ENCODE data around the gene TPRG1L. TPM values are rescaled to one million over a fixed set of nuclear protein-coding genes. Genes with fewer than 3 reads are reported as not detected.

TPRG1L gene
- total RNA-seq, 1 donor from 2014 or later = 29.4 TPM

DNA sequence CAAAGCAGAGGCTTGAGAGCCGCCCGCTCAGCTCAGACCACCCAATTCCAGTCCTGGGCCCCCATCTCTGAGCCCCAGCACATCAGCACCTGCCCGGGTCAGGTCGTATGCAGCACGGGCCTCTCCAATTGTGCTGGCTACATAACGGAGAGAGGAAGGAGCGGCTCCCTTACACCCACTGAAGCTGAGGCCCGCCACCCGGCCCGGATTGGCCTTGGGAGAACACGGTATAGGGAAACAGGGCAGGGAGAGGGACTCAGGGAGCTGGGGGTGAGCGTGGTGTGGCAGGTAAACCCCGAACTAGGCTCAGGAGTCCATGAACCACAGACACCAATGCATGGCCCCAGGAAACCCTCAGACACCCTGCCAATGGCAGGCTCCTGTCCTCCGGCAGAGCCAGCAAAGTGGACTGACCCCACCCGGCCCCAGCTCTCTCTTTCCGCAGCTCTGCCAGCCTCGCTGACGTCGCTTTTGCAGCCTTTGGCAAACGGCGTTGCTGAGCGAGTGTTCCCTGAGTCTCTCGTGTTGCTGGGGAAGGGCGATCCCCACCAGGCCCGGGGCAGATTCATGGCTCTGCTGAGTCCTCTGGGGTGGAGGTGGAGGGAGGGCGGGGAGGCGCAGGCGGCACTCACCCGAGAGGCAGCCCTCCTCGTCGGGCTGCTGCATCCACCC is 30.0 kb upstream of the TPRG1L start:
- no peak for DNase-seq

DNA sequence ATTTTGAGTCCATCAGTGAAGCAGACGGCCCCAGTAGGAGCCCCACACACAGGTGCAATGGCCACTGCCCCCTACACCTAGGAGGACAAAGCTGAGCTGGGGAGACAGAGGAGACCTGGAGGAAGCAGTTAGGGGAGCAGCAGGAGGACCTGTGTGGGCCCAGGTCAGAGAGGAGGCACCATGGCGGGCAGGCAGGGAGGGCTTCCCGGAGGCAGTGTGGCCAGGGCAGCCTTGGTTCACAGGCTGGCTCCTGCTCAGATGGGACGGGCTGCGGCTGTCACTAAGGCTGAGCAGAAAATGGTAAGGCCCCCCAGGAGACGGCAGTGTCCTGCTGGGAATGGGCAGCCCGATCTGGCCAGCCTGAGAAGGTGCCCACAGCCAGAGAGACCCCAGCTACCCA is 28.9 kb upstream of the TPRG1L start:
- DNase-seq = no peak

DNA sequence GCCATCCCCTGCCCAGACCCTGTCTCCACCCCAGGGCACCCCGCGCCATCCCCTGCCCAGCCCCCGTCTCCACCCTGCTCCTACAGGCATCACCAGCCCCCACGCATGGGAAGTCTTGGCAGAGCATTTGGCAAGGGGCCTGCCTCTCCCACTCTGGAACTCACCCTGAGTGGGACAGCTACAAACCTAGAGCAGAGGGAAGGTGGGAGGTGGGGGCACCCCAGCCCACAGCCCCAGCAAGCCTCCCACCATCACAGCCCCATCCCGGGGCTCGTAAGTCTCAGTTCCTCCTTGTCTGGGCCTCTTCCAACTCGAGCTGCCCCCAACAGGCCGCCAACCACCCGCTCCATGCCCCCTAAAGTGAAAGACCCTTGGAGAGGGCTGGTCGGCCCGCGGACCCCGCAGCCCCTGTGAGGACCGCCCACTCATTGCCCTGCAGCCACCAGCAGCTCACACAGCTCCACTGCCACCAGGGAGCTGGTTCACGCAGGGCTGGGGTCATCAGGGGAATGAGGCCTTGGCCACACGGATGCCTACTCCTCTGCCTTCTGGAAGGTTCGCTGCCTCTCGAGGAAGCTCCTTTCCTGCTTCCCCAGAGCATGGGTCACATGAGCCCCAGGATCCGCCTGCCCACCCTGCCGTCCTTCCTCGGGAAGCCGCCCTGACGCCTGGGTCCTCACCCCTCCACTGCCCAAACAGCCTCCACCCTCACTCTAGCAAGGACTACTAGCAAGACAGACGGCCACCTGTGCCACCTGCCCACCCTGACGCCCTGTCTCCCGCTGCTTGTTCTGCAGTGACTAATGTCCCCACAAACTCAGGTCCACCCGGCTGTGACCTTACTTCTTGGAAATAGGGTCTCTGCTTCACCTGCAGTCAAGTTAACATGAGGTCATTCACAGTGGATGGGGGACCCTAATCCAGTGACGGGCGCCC is 27.9 kb upstream of the TPRG1L start:
- no peak for DNase-seq

- no peak for DNase-seq
These were observed 27.2 kb upstream of the TPRG1L start for GRCh38 chr1:3597599-3597964.

- peak; percentile 46 for DNase-seq
These were observed 26.7 kb upstream of the TPRG1L start for GRCh38 chr1:3598051-3598491.

GRCh38 chr1:3598522-3599285 is 26.1 kb upstream of the TPRG1L start:
- no peak for DNase-seq

GRCh38 chr1:3599286-3599811 is 25.5 kb upstream of the TPRG1L start:
- DNase-seq = no peak

- DNase-seq = no peak
These were observed 25.0 kb upstream of the TPRG1L start for GRCh38 chr1:3599816-3600215.

DNA sequence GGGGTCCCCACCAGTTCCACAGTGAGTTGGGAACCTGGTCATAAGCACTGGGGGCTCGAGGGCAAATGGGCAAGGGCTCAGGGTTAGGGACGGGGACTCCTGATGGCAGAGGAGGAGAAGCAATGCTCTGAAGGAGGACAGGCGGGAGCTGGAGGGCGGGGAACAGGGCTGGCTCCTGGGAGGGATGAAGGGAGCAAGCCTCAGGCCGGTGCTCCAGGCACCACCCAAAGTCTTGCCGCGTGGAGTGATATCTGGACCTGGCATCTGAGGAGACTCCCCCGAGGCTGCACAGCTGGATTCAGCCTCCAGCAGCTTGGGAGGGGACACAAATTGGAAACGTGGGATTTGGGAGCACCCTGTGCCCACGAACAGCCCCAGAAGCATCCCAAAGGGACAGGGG is 24.5 kb upstream of the TPRG1L start:
- no peak for DNase-seq

DNA sequence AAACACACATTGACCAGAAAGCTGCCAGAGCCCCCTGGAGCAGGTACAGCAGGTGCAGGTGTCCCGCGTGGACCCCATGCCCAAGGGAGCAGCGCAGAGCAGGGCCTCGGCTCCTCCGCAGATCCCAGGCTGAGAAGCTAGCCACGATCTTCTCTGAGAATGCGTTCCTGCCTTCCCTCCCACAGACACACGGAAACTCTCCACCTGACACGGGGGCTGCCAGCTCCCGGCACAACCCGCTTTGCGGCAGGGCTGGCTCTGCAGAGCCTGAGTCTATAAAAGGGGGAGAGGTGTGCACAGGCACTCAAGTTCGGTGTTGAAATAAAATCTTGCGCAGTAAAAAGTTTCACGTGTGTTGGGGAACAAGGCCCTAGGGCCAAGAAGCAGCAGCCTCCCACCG is 23.1 kb upstream of the TPRG1L start:
- DNase-seq = no peak

GRCh38 chr1:3602375-3602774 is 22.4 kb upstream of the TPRG1L start:
- no peak for DNase-seq

GRCh38 chr1:3603156-3603555 is 21.7 kb upstream of the TPRG1L start:
- DNase-seq = no peak

DNA sequence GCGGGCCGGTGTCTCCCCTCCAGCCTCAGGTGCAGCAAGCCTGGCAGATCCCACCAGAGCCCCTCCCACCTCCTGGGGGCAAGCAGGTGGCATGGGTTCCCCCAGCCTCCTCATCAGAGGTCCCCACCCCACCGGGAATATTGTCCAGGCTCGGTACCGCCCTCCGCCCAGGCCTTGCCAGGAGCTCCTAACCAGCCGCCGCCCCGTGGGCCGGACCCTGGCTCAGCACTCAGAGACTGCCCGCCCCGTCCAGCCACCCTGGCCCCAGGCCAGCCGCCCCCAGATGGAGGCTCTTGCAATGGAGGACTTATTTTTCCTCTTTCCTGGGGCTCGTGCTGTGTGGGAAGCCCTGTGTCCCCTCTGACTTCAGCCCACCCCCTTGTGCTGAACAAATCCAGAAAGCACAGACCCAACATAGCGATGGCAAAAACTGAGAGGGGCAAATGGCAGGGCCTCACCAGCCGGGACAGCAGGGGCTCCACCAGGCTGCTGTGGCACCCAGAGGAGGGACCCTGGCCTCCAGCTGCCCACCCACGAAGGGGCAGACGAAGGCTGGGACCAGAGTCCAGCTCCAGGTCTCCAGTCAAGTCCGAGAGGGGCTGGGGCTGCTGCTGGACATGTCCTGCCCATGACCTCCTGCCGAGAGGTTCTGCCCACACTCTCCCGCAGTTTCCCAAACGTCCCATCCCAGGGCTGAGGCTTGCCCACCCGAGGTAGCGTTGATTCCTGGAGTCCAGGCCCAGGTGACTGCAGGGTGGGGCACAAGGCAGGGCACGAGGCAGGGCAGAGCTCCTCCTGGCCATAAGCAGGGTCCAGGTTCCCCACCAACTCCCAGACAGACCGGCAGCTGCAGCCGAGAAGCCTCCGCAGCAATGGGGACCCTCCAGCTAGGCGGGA is 21.0 kb upstream of the TPRG1L start:
- no peak for DNase-seq

DNA sequence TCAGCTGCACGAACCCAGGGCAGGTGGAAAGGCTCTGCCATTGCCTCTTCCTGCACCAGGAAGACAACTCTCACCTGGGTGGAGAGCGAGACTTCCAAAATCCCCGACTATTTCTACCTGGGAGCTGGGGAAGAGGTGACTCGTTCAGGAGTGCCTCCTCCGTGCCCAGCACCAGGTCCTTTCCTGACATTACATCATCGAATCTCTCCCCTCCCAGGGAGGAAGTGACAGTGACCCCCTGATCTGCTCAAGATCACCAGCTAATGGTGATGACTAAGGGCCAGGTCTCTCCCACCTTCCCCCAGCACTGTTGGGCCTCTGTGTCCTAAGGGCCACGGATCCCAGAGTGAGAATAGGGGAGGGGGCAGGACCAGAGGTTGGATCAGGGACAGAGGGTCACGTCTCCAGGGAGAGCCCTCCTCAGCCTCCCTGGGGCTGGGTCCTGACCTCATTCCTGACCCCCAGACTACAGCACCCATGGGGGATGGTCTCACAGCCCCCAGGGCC is 20.3 kb upstream of the TPRG1L start:
- no peak for DNase-seq

GRCh38 chr1:3604997-3605823 is 19.6 kb upstream of the TPRG1L start:
- DNase-seq = no peak

DNA sequence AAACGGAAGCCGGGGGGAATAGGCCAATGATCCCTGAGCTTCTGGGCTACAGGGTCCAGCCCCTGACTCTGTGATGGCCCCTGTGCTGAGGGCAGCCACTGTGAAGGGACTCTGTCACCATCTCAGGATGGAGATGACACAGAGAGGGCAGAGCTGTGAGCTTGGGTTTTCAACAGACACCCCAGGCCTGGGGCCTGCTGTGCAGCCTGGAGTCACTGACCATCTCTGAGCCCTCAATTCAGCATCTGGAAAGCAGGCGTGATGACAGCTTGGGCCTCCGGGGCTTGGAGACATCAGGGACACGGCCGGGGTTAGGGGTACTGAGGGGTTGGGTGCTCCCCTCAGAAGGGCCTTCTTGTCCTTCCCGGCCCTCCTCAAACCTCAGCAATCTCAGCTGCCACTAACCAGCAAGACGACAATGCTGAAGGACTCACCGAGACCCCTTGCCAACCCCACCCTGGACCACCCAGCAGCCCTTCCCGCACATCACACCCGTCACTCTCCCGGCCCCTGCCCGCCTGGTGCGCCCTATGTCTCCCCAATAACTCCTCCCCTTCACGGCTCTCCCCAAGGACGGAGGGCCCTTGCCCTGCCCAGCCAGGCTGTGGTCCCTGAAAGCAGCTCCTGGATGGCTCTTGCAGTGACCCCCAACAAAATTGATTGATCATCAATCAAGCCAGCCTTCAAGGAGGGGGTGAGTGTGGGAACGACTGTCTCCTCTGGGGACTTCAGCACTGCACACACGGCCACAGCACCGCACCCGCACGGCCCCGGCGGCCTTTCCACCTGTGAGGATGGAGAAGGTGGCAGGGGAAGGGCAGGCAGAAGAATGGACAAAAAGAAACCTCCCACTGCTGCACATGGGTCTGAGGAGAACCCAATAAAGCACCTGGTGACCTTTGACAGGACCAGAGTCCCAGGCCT is 17.8 kb upstream of the TPRG1L start:
- no peak for DNase-seq

GRCh38 chr1:3607703-3608065 is 17.1 kb upstream of the TPRG1L start:
- no peak for DNase-seq

GRCh38 chr1:3608154-3608553 is 16.7 kb upstream of the TPRG1L start:
- no peak for DNase-seq

DNA sequence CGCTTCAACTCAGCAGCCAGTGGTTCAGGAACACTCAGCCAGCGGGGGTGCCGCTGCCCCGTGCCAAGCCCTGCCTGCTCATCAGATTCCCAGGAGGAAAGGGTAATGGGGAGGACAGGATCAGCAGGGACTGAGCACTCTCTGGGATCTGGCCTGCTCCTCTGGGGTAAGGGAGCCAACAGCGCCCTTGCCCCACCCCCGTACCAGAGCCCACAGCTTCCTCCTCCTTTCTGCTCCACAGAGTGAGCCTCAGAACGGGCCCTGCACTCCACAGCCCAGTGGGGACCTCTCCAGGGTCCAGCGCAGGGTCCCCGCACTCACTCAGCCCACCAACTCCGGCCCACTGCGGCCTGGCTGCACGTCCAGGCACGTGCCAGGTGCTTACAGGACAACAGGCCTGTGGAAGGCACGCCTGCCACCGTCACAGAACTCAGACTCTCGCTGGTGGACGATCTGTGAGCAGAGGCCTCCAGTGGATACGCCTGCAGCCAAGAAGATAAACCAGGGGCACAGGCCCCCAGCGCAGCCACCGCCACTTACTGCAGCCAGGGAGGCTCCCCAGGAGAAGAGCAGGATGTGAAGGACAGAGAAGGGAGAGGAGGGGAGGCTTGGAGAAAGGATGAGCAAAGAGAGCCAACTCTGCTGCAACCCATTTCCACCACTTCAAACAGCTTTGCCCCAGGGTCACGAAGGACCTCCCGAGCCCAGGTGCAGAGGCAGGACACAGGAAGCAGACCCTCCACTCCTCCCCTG is 15.6 kb upstream of the TPRG1L start:
- DNase-seq = no peak

Measured in dermis blood vessel endothelial cell (primary cell).